Gastrocnemius medialis (tissue), 4 donors: ENCODE data around the gene MIER2.
"Not testable (repeated sequence)": the region's sequence is repeated elsewhere in the genome, so short reads cannot be mapped to it uniquely, and the experiment has no call there.

Experiments
- POLR2A ChIP-seq, 2 donors: fragments of 450-650 bp; IDR thresholded peaks; one replicate each; pipeline ENCODE4 v1.6.1; 2017; ENCODE audit warnings: antibody characterized with exemption in 2 of 2, mild to moderate bottlenecking in 2 of 2, moderate library complexity in 2 of 2
- TF ChIP-seq, protein P1 (sequence below), 5 experiments: fragments of 450-650 bp in 3 of 5; fragments of 200-600 bp in 2 of 5; sonication (generic) in 2 of 5; IDR thresholded peaks in 4 of 5; conservative IDR thresholded peaks in 1 of 5; 1 replicate in 4 of 5; 2 replicates in 1 of 5; pipeline ENCODE4 v1.5.1; 2016 to 2019; ENCODE audit warnings: antibody characterized with exemption in 5 of 5, mild to moderate bottlenecking in 3 of 5, moderate library complexity in 3 of 5

GRCh38 chr19:386632-387301, 42.2 kb upstream of the MIER2 start:
- TF ChIP-seq, protein P1, sequence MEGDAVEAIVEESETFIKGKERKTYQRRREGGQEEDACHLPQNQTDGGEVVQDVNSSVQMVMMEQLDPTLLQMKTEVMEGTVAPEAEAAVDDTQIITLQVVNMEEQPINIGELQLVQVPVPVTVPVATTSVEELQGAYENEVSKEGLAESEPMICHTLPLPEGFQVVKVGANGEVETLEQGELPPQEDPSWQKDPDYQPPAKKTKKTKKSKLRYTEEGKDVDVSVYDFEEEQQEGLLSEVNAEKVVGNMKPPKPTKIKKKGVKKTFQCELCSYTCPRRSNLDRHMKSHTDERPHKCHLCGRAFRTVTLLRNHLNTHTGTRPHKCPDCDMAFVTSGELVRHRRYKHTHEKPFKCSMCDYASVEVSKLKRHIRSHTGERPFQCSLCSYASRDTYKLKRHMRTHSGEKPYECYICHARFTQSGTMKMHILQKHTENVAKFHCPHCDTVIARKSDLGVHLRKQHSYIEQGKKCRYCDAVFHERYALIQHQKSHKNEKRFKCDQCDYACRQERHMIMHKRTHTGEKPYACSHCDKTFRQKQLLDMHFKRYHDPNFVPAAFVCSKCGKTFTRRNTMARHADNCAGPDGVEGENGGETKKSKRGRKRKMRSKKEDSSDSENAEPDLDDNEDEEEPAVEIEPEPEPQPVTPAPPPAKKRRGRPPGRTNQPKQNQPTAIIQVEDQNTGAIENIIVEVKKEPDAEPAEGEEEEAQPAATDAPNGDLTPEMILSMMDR (IDR thresholded peaks at IDR 0.05 in 4 of 5, conservative IDR thresholded peaks at IDR 0.05 in 1 of 5): not testable (repeated sequence)
- not testable (repeated sequence) for TF ChIP-seq POLR2A (IDR thresholded peaks at IDR 0.05)
